Measurements from ENCODE around the gene GPX5.

GPX5 gene

DNA sequence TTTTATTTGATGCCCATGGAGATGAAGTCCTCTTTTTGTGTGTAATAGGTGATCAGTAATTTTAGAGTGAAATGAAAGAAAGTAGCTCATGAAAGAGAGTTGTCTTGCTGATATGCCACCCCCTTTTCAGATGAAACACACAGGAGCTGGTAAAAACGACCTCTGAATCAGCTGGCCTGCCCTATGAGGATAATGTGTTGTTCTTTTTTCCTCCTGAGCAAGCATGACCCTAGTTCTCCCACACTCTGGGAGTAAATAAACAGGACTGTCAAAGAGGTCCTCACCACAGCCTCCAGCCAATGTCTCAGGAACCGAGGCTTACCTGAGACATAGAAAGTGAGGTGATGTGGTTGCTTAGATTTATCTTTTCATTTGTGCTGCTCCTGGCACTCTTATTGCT lies 29.5 kb downstream of the GPX5 start:
- DNase-seq (ENCODE audit: low read depth), result no peak

DNA sequence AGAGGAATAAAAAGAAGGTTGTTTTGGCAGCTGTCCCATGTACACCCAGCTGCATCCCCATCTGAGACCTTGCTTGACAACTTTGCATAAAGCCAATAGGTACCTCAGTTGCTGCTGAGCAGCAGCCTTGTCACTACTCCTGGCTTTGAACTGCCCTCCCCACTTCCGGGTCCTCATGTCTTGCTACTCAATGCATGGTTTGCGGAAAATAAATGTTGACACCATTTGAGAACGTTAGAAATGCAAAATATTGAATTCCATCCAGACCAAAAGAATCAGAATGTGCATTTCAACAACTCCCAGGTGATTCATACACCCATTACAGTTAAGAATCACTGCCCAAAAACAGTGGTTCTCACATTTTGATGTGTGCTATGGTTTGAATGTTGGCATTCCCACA lies 32.9 kb downstream of the GPX5 start:
- DNase-seq (ENCODE audit: low read depth), result no peak

DNA sequence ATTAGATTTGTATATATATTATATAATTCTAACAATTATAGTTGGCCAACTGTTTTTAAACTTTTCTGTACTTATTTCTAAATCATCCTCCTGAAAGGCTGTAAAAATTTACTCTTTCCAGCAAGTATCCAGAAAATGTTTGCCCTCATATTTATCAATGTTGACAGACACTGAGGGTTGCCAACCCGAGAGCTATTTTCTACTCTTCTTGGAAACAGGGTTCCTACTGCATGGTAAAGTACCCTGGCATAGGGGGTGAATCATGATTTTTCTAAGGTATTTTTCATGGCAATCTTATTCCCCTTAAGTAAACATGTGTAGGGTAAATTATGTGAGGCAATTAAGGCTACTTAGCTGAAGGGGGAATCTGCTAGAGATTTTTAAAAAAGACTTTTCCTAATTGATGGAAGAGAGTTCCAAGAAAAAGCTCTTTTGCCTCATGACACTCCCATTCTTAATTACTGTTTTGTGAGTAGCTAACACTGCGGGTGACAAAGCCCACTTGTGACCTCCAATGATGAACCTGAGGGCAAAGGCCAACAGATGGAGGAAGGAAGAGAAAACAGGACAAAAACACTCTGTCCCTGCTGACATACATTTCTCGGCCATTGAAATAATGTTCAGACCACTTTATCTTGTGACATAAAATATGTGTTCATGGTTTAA lies 37.9 kb downstream of the GPX5 start:
- DNase-seq (ENCODE audit: low read depth), result no peak

DNA sequence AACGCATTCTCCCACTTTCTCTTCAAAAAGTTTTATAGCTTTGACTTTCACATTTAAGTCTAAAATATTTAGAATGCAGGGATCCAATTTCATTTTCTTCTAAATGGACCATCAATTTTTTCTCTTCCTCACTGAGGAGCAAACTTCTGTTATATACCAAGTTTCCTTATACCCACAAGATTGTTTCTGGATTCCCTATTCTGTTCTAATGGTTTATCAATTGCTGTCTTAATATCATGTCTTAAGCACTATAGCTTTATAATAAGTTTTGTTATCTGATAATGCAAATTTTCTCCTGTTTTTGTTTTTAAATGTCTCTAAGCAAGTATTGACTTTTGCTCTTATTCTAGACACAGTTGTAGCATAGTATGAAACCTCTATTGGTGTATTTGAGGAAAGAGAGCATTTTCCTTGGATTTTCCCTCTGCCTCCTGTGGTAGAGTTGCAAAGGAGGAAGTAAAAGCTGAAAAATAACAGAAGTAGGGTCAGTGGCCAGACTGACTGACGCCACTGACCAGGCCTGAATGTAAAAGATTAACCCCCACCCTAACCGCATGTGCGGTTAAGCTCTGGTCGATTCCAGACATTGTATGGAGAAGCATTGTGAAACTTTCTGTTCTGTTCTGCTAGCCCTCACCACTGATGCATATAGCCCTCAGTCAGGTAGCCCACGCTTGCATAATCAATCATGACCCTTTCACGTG lies 40.3 kb downstream of the GPX5 start:
- DNase-seq (ENCODE audit: low read depth), result no peak

DNA sequence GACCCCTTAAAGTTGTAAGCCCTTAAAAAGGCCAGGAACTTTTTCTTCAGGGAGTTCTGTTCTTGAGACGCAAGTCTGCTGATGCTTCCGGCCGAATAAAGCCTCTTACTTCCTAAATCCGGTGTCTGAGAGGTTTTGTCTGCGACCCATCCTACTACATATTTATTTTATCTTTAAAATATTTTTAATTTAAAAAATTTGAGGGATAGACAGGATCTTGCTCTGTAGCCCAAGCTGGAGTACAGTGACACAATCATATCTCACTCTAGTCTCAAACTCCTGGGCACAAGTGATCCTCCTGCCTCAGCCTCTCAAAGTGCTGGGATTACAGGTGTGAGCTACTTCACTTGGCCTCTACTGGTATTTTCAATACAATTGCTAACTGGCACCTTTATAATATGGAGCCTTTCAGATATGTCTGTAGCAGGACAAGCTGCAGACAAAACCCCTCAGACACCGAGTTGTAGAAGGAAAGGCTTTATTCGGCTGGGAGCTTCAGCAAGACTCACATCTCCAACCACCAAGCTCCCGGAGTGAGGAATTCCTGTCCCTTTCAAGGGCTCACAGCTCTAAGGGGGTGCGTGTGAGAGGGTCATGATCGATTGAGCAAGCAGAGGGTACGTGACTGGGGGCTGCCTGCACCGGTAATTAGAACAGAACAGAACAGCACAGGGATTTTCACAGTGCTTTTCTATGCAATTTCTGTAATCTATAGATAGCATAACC lies 41.0 kb downstream of the GPX5 start:
- DNase-seq (ENCODE audit: low read depth), result no peak

DNA sequence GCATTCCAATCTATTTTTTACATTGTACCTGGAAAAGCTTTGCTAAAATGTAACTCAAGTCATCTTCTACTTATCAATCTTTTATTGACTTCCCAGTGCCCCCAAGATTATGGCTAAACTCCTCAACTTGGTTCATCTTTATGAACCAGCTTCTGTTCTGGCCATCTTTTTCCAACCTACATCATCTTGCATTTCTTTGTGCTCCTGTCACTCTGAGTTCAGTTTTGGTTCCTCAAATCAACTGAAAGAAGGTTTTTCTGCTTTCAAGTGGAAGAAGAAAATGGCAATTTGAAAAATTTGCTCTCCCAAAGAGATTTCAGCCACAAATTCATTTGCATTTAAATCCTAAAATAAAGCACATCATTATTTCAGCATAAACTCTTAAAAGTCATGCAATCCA lies 41.8 kb downstream of the GPX5 start:
- no peak for DNase-seq (ENCODE audit: low read depth)

DNA sequence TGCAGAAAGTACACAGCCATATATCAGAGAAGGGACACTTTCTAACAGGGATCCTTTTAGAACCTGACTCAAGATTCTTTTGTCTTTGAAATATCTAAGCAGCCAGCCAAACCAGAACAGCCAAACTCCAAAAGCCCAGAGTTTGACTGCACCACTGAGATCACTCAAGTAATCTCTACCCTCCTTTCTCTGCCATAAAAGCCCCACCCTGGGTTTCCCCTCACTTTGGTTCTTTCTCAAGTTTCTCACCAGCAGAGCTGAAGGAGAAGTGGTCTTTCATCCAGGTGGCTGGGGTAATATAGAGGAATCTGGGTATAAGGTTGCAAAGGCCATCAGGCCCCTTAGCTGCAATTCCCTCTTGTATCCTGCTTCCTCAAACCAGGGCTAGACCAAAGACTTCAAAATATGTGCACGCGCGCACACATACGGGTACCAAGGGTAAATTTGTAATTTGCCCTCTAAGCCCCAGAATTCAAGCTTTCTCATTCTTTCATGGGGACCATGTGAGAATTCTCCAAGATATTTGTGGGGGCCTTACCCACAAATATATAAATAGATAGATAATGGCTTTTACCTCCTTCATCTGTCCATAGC lies 42.9 kb downstream of the GPX5 start:
- DNase-seq (ENCODE audit: low read depth), result no peak

DNA sequence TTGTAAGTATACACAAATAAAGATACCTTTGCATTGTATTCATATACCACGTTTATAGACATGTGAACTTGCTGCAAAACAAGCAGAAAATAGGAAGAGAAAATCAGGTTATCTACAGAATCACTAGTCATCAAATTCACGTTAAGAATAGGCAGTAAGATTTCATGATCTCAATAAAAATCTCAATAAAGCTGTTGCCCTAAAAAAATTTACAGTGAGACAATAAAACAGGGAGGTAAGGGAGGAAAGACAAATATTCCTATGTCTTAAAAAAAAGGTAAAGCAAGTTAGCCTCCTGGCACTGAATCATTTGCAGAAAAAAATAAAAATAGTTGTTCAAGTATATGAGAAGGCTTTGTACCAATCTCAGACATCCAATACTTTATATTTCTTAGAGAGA lies 44.1 kb downstream of the GPX5 start:
- no peak for DNase-seq (ENCODE audit: low read depth)

DNA sequence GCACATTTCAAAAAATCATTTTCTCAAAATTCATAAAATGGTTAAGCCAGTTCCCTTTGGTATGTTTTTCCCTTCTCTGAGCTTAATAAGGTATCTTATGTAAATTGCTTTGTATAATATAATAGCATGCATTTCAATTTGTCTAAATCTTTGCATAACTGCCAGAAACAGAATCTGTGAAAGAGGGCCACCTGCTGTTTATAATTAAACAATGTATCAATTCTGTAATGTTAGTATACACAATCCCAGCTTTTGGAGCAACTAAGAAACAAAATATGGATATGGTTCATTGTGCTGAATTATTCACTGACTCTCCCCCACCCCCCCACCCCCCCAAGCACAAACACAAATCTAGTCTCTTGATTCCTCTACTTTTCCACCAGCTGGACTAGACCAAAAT lies 54.8 kb downstream of the GPX5 start:
- DNase-seq (ENCODE audit: low read depth), result no peak

DNA sequence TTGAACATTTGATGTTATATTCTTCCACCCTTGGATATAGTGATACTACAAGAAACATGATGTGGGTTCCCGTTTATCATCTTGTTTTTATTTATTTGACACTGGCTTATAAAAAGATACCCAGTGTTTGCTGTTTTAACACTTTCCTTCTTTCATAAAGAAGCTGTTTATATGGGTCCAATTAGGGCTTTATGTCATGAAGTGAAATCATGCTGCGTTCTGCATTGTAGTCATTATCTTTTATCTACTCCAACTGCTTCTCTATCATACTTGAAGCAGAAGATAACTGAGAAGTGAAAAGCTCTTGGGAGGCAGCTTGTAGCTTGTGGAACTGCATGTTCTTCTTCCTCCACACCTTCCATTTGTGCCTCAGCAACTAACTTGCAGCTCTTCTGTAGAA lies 57.8 kb downstream of the GPX5 start:
- no peak for DNase-seq (ENCODE audit: low read depth)
